HG02610 (cell line): ENCODE results near the gene MFSD8.
"Not testable (repeated sequence)": the region's sequence is repeated elsewhere in the genome, so short reads cannot be mapped to it uniquely, and the experiment has no call there.

Experiments used
- ATAC-seq: cut with Tn5 transposase; IDR thresholded peaks from one replicate; pipeline ENCODE4 v1.9.1; 2021; ENCODE audit warnings: mild to moderate bottlenecking, moderate library complexity; ENCODE audit not compliant: unreplicated experiment

MFSD8 gene, protein sequence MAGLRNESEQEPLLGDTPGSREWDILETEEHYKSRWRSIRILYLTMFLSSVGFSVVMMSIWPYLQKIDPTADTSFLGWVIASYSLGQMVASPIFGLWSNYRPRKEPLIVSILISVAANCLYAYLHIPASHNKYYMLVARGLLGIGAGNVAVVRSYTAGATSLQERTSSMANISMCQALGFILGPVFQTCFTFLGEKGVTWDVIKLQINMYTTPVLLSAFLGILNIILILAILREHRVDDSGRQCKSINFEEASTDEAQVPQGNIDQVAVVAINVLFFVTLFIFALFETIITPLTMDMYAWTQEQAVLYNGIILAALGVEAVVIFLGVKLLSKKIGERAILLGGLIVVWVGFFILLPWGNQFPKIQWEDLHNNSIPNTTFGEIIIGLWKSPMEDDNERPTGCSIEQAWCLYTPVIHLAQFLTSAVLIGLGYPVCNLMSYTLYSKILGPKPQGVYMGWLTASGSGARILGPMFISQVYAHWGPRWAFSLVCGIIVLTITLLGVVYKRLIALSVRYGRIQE

DNA sequence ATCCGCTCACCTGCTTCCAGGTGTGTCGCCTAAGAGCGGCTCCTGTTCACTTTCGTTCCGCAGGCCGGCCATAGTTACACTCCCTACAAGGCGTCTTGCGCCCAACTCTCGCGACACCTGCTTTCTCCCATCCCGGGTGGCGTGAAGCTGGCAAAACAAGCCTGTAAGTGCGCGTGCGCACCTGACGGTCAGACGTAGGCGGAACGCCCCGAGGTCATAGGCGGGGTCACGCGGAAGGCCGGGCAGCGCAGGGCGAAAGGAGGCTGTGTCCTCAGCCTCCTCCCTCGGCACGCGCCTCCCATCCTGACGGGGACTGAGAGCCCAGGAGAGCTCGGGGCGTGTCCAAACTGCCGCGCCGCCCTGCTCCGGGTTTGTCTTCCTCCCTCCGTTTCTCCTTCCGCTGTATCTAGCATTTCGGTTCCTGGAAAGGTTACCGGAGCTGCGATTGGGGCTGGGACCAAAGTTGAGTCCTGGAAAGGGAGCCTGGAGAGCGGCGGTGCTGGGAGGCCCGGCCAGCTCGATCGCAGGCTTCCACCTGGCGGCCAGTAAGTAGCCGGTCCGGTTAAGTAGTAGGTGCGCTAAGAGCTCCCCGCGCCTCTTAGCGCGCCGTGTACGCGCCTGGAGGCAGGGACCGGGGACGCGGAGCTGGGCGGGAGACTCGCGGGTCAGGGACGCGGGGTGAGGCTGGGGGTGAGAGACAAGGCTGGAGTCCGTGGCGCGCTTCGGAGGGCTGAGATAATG is at the start of gene MFSD8, which contains the start of gene ABHD18:
TSS of gene MFSD8 (minus strand) at position 112 of the 741 bp plus-strand sequence. CDS start at position 72, 40 bp downstream.
TSS of gene ABHD18 (plus strand) at position 345 of the 741 bp plus-strand sequence. CDS start 17,550 bp downstream, outside the sequence.
- peak; percentile 98 for ATAC-seq

GRCh38 chr4:128009428-128009827 is 44.5 kb upstream of the MFSD8 start:
- no peak for ATAC-seq

DNA sequence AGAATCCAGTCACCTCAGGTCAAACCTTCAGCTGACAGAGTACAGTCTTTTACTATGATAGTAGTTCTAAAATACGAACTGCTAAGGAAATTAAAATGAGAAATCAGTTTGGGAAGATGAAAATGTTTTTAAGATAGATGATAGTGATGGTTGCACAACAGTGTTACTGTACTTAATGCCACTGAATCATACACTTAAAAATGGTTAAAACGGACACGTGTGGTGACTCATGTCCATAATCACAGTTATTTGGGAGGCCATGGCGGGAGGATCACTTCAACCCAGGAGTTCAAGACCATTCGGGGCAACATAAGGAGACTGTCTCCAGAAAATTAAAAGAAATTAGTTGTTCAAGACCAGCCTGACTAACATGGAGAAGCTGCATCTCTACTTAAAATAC is 41.6 kb upstream of the MFSD8 start:
- ATAC-seq = no peak

GRCh38 chr4:127997534-127998388 is 32.8 kb upstream of the MFSD8 start:
- peak; percentile 98 for ATAC-seq

DNA sequence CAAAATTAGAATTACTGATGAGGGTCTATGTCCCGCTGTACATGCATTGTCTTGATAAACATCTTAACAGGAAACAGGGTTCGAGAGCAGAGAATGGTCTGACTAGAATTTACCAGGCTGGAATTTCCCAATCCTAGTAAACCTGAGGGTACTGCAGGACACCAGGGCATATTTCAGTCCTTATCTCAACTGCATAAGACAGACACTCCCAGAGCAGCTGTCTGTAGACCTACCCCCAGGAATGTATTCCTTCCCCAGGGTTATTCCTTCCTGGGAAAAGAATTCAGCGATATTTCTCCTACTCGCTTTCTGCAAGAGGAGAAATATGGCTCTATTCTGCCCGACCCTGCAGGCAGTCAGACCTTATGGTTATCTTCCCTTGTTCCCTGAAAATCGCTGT is 31.5 kb upstream of the MFSD8 start:
- not testable (repeated sequence) for ATAC-seq

- no peak for ATAC-seq
Measured at GRCh38 chr4:127995776-127996175, 30.8 kb upstream of the MFSD8 start.

DNA sequence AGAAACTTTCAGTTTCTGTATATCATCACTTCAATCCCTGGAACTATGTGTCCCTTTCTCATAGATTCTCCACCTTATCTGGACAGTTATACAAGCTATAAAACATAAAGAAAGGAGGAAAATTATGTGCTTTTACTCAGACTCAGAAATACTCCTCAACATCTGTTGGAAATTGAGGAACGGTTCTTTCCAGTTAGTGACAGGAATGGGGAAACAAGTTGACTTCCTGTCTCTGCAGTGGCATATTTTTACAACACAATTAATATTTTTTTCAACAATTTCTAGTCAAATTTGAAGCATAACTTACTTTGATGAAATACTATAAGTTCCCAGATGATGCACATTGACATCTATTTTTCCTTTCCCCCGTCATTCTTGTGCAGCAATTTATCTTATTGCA is 28.2 kb upstream of the MFSD8 start:
- ATAC-seq = no peak

- ATAC-seq = no peak
Measured at GRCh38 chr4:127988638-127989037, 23.7 kb upstream of the MFSD8 start.

GRCh38 chr4:127985989-127986388 is 21.0 kb upstream of the MFSD8 start:
- no peak for ATAC-seq

GRCh38 chr4:127982445-127982844 is 17.5 kb upstream of the MFSD8 start:
- no peak for ATAC-seq

DNA sequence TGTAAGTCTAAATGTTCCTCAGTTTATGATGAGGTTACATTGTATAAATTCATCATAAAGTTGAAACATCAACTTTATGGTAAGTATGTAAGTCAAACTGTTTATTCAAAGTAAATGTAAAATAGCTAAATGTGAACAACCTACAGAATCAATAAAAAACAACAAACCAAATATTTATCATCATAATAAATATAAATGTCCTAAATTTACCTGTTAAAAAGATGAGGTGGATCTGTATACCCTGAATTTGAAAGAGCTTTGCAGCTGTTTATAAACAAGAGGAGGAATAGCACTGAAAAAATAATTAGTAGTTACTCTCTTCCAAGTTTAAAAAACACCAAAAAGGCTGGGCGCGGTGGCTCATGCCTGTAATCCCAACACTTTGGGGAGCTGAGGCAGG is 14.0 kb upstream of the MFSD8 start:
- no peak for ATAC-seq

GRCh38 chr4:127975121-127975770 is 10.3 kb upstream of the MFSD8 start:
- ATAC-seq = no peak

DNA sequence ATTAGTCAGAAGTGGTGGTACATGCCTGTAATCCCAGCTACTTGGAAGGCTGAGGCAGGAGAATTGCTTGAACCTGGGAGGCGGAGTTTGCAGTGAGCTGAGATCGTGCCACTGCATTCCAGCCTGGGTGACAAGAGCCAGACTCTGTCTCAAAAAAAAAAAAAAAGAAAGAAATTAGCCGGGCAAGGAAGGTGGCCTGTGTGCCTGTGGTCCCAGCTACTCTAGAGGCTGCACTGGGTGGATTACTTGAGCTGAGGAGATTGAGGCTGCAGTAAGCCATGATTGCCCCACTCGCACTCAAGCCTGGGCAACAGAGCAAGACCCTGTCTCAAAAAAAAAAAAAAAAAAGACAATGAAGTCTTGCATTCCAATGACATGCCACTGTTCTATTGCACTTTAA is 6.0 kb upstream of the MFSD8 start:
- not testable (repeated sequence) for ATAC-seq

- ATAC-seq = no peak
Measured at GRCh38 chr4:127968586-127968985, 3.6 kb upstream of the MFSD8 start.

DNA sequence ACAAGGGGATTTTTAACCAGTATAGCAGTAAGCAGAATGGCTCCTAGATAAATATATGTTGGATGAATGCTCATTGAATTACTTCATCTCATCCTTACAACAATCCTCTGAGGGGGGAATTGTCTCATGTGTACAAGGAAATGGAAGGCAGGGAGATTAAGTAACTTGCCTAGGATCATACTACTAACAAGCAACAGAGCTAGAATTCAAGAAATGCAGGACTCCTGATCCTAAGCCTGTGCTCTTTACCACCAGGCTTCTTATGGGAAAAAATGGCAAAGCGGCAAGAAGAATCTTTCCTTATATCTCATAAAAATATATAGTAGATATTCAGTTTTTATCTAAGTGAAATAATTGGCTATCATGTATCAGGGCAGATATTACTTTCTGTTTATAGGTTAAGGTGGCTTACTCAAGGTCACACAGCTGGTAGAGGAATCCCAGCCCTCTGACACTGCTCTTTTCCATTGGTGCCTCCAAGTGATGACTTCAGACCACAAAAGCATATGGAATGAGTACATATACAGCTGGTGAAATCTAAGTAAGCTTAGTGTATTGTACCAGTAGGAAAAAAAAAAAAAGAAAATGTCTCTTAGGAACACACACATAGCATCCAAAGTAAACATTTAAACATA is 2.3 kb upstream of the MFSD8 start:
- ATAC-seq = no peak

GRCh38 chr4:127965803-127966175 is 816 bp upstream of the MFSD8 start:
- peak; percentile 27 for ATAC-seq

DNA sequence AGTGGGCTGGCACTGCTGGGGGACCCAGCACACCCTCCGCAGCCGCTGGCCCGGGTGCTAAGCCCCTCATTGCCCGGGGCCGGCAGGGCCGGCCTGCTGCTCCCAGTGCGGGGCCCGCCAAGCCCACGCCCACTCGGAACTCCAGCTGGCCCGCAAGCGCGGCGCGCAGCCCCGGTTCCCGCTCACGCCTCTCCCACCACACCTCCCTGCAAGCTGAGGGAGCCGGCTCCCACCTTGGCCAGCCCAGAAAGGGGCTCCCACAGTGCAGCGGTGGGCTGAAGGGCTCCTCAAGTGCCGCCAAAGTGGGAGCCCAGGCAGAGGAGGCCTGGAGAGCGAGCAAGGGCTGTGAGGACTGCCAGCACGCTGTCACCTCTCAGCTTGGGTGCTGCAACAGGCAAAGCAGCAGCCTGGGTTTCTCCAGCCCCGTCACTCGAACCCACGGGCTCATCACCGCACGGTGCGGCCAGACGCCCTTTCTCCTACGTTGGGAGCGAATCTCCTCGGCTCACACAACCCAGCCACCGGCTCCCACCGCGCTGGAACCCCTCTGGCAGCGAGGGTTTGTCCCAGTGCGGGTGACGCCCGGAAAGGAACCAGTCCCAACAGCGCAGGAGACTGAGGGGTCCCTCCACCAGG is 429 bp downstream of the MFSD8 start:
- peak; percentile 19 for ATAC-seq

DNA sequence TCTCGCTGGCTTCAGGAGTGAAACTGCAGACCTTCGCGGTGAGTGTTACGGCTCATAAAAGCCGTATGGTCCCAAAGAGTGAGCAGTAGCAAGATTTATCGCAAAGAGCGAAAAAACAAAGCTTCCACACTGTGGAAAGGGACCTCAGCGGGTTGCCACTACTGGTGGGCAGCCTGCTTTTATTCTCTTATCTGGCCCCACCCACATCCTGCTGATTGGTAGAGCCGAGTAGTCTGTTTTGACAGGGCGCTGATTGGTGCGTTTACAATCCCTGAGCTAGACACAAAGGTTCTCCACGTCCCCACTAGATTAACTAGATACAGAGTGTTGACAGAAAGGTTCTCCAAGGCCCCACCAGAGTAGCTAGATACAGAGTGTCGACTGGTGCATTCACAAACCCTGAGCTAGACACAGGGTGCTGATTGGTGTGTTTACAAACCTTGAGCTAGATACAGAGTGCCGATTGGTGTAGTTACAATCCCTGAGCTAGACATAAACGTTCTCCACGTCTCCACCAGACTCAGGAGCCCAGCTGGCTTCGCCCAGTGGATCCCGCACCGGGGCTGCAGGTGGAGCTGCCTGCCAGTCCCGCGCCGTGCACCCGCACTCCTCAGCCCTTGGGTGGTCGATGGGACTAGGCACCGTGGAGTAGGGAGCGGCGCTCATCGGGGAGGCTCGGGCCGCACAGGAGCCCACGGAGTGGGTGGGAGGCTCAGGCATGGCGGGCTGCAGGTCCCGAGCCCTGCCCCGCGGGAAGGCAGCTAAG is 1.2 kb downstream of the MFSD8 start:
- not testable (repeated sequence) for ATAC-seq

GRCh38 chr4:127959794-127960193 is 5.2 kb downstream of the MFSD8 start:
- no peak for ATAC-seq
